PFSK-1 (cell line): ENCODE measurements around the gene GABARAPL2.

ENCODE experiments used
- TAF1 ChIP-seq: IDR thresholded peaks from 2 replicates; pipeline ENCODE4 v1.6.1; 2012; ENCODE audit warnings: low read length, control low read depth, borderline replicate concordance; ENCODE audit not compliant: insufficient read depth
- TF ChIP-seq, protein P1 (sequence below), 2 experiments: IDR thresholded peaks; 2 replicates each; pipeline versions ENCODE4 v1.6.1 to v1.8.0; 2011 to 2012; ENCODE audit warnings: low read depth in 2 of 2, low read length in 2 of 2, control low read depth in 1 of 2, inconsistent platforms in 1 of 2, mild to moderate bottlenecking in 1 of 2, moderate library complexity in 1 of 2; ENCODE audit not compliant: insufficient read depth in 1 of 2

DNA sequence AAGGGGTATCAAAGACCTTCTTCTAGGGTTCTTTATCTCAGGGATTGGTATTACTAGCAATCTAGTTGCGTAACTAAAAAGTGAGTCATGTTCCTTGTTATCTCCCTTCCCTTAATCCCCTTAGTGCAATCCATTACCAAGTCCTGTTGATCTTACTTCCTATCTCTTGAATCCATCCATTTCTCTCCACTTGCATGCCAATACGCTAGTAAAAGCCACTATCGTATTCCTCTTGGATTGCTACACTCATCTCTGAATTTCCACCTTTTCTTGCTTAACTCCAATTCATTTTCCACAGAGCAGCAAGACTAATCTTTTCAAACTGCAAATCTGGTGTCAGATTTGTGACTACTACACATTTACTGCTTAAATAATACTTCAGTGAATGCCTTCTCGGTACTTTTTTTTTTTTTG, 58.7 kb downstream of the GABARAPL2 start:
- TF ChIP-seq TAF1 = no peak
- TF ChIP-seq, protein P1, sequence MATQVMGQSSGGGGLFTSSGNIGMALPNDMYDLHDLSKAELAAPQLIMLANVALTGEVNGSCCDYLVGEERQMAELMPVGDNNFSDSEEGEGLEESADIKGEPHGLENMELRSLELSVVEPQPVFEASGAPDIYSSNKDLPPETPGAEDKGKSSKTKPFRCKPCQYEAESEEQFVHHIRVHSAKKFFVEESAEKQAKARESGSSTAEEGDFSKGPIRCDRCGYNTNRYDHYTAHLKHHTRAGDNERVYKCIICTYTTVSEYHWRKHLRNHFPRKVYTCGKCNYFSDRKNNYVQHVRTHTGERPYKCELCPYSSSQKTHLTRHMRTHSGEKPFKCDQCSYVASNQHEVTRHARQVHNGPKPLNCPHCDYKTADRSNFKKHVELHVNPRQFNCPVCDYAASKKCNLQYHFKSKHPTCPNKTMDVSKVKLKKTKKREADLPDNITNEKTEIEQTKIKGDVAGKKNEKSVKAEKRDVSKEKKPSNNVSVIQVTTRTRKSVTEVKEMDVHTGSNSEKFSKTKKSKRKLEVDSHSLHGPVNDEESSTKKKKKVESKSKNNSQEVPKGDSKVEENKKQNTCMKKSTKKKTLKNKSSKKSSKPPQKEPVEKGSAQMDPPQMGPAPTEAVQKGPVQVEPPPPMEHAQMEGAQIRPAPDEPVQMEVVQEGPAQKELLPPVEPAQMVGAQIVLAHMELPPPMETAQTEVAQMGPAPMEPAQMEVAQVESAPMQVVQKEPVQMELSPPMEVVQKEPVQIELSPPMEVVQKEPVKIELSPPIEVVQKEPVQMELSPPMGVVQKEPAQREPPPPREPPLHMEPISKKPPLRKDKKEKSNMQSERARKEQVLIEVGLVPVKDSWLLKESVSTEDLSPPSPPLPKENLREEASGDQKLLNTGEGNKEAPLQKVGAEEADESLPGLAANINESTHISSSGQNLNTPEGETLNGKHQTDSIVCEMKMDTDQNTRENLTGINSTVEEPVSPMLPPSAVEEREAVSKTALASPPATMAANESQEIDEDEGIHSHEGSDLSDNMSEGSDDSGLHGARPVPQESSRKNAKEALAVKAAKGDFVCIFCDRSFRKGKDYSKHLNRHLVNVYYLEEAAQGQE (IDR thresholded peaks at IDR 0.05; ENCODE audit: insufficient read depth in 1 of 2, low read depth in 2 of 2, low read length in 2 of 2) = no peak
